Heart left ventricle (tissue), 16 donors: ENCODE measurements around the gene OBP2A. TPM values are rescaled to one million over a fixed set of nuclear protein-coding genes. Genes with fewer than 3 reads are reported as not detected.
"Not testable (repeated sequence)": the region's sequence is repeated elsewhere in the genome, so short reads cannot be mapped to it uniquely, and the experiment has no call there.

Source experiments
- ATAC-seq, 4 donors: fragments of 200-7000 bp; cut with Tn5 transposase; one replicate each; pipeline ENCODE4 v1.9.1; 2020 to 2022; ENCODE audit warnings: moderate library complexity in 4 of 4, mild to moderate bottlenecking in 3 of 4, moderate number of reproducible peaks in 1 of 4
- DNase-seq, 5 donors: peaks; one replicate each; pipeline ENCODE4 v3.0.0-alpha.2; 2020
- H3K27ac ChIP-seq, 12 donors: fragments of 200-600 bp; sonication (generic) in 4 of 12; one replicate each; pipeline versions ENCODE4 v1.5.0 to v1.8.0; 2016 to 2022; ENCODE audit warnings: mild to moderate bottlenecking in 2 of 12
- H3K27me3 ChIP-seq, 9 donors: fragments of 200-600 bp; sonication (generic) in 2 of 9; one replicate each; pipeline versions ENCODE4 v1.5.1 to v1.8.0; 2016 to 2022; ENCODE audit warnings: mild to moderate bottlenecking in 3 of 9
- H3K36me3 ChIP-seq, 9 donors: fragments of 200-600 bp; sonication (generic) in 2 of 9; one replicate each; pipeline versions ENCODE4 v1.5.0 to v1.8.0; 2018 to 2022; ENCODE audit warnings: mild to moderate bottlenecking in 2 of 9
- H3K4me1 ChIP-seq, 12 donors: fragments of 200-600 bp; sonication (generic) in 4 of 12; one replicate each; pipeline versions ENCODE4 v1.5.0 to v1.8.0; 2016 to 2022; ENCODE audit warnings: mild to moderate bottlenecking in 3 of 12
- H3K4me3 ChIP-seq, 12 donors: fragments of 200-600 bp; sonication (generic) in 4 of 12; one replicate each; pipeline versions ENCODE4 v1.5.0 to v1.8.0; 2017 to 2022; ENCODE audit warnings: mild to moderate bottlenecking in 9 of 12, moderate library complexity in 4 of 12
- H3K9me3 ChIP-seq, 12 donors: fragments of 200-600 bp; sonication (generic) in 4 of 12; one replicate each; pipeline versions ENCODE4 v1.5.0 to v1.8.0; 2016 to 2022; ENCODE audit warnings: mild to moderate bottlenecking in 1 of 12
- POLR2A ChIP-seq, 2 donors: fragments of 450-650 bp; IDR thresholded peaks; one replicate each; pipeline ENCODE4 v1.6.1; 2017; ENCODE audit warnings: antibody characterized with exemption in 2 of 2, mild to moderate bottlenecking in 2 of 2, moderate library complexity in 2 of 2
- WGBS, 4 donors: extraction: QIAGEN DNeasy Blood & Tissue Kit in 2 of 4; methylation state at CpG; one replicate each; pipeline versions ENCODE4 v1.1.5 to v1.1.7; 2013 to 2018; 5-methylcytosine and 5-hydroxymethylcytosine counted together
- intact Hi-C, 10 donors: fragments of 100-400 bp; cut with DNase I; formaldehyde crosslinking; loops; one replicate each; pipeline versions ENCODE4 v1.11.1 to v1.14.2; 2022
- long read RNA-seq, 3 donors: library from polyadenylated mRNA; unstranded; transcript quantifications; one replicate each; pipeline ENCODE4 v2.0.0, GENCODE V29; 2020 to 2021
- polyA plus RNA-seq, 2 donors: library from polyadenylated mRNA; stranded (reverse); fragments of 200-250 nt; gene quantifications; one replicate each; pipeline ENCODE4 v1.2.3, GENCODE V29; 2013
- total RNA-seq, 9 donors: library from RNA; depleted of rRNA in 2 of 9; stranded (reverse); fragments of >200 nt in 2 of 9; fragmentation: NEBNext Ultra II Directional in 3 of 9; extraction: Animal tissue kit (Norgen Biotek cat#: 25700) in 3 of 9; gene quantifications; one replicate each; pipeline versions ENCODE4 v1.1.0 to v1.2.4, GENCODE V29; 2016 to 2023
- TF ChIP-seq, protein P1 (sequence below), 12 donors: fragments of 200-600 bp; sonication (generic) in 4 of 12; IDR thresholded peaks; one replicate each; pipeline versions ENCODE4 v1.5.0 to v1.8.0; 2018 to 2022; ENCODE audit warnings: antibody characterized with exemption in 12 of 12, mild to moderate bottlenecking in 5 of 12
- donor health status: ischemic (EF 13 %, LVEDD 7.1; RV severe dilation, severe dysfunction).
- donor health status: healthy with polysubstance abuse.
- donor health status: DM: no; HTN: yes; CAD: no.
- donor health status: DM: no; HTN: no; CAD: no.
- donor health status: ischemic (EF 25% LVEDD 6.9; RV normal size, moderate dysfunction).
- donor health status: ischemic (EF 25% LVEDD 5.7; RV mildly dilated, moderate dysfunction).
- donor health status: healthy.
- donor health status: DM: yes; HTN: yes; CAD: no.
- donor health status: ischemic (EF 35%, LVEDD 5.7; RV mildly dilated, moderate dysfunction).
- donor health status: nonischemic (EF 11% LVEDD 7.7; RV severe dilation, severe dysfunction).
- donor health status: DM: yes; HTN: yes; CAD: no.
- donor health status: PGD.
- donor health status: ischemic (EF 29% LVEDD 5.4; RV normal size, mild dysfunction).
- donor health status: nonischemic (EF 23%, LVEDD 6.1; RV moderate dilation, normal function).

Gene OBP2A
- total RNA-seq (not detected), polyA plus RNA-seq (not detected)
- long read RNA-seq, donor 1 = 0 reads
- long read RNA-seq, donor 2 = 0 reads
- long read RNA-seq, donor 3 = 0 reads

DNA sequence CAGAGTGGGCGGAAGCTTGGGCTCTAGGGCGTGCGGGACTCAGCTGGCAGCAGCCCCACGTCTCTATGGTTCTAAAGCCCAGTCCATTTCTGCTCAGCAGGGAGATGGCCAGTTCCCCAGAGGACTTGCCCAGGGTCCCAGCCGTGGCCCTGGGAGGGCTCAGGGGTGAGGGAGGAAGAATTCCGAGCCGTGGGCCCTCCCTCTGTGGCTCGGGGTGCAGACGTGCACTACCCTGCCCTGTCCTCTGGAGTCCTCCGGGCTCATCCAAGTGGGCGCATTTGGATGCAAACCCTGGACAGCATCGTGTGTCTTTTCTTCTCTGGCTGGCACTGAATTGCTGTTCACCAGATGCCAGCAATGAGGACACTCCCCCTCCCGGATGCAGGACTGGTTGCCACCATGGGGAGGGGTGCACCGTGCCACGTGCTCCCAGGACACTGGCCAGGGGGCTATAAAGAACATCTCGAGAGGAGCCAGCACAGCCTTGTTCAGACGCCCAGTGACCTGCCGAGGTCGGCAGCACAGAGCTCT, at the start of gene OBP2A:
OBP2A (plus strand) TSS at position 481 of the 531 bp plus-strand sequence. CDS start 55 bp downstream, outside the sequence.
- intact Hi-C loops, H3K27ac ChIP-seq, DNase-seq, H3K4me1 ChIP-seq, H3K4me3 ChIP-seq, ATAC-seq, H3K9me3 ChIP-seq, H3K27me3 ChIP-seq, H3K36me3 ChIP-seq: not testable (repeated sequence)
- 75 to 80% (median 78%) methylated on average over 7 to 15 of the region's 19 CpGs for WGBS, 4 donors

DNA sequence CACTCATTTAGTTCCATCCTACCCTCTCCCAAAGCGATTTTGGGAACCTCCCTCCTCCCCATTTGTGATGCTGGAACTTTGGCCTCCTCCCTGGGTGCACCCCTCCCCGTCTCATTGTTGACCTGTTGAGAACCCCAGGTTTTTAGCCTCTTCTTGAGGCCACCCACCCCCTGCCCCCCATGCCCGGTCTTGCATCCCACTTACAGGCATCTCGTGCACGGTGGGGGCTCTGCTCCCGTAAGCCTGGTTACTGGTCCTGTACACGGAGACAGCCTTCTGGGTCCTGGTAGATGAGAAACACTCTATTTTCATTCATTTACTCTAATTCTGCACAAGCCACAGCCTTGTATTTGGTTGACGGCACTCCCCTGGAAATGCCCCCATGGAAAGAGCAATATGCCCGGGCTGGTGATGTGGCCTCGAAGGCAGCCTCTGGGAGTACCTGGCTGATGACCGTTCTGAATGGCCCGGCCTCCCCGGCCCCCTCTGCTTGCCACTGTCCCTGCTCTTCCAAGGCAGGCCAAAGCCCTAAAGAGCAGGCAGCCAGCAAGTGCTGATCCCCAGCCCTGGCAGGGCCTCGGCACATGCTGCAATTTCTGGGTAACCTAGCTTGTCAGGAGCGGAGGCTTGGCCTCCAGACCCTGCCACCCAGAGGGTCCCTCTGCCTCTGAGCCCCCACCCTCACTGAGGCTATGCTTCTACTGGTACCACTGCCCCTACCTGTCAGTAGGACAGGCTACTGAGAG, 47.4 kb upstream of the OBP2A start:
- no peaks in the 10 kb centered on the region for H3K9me3 ChIP-seq
- H3K36me3 ChIP-seq = peaks cover 0 to 13% (median 9%) of the 10 kb centered on the region in 9 donors
- no peaks in the 10 kb centered on the region for H3K27me3 ChIP-seq
- H3K4me3 ChIP-seq = no peak overlapping the region
- ATAC-seq (no peak), DNase-seq (peak in 1 of 5 donors; percentile 51)
- H3K4me1 ChIP-seq = peaks cover 6 to 30% (median 19%) of the 10 kb centered on the region in 12 donors
- whole genome bisulfite sequencing, 4 donors = 83 to 88% (median 85%) methylated on average over 13 to 15 of the region's 15 CpGs
- H3K27ac ChIP-seq = no peak overlapping the region
- no peak for TF ChIP-seq POLR2A (IDR thresholded peaks at IDR 0.05)
- TF ChIP-seq, protein P1, sequence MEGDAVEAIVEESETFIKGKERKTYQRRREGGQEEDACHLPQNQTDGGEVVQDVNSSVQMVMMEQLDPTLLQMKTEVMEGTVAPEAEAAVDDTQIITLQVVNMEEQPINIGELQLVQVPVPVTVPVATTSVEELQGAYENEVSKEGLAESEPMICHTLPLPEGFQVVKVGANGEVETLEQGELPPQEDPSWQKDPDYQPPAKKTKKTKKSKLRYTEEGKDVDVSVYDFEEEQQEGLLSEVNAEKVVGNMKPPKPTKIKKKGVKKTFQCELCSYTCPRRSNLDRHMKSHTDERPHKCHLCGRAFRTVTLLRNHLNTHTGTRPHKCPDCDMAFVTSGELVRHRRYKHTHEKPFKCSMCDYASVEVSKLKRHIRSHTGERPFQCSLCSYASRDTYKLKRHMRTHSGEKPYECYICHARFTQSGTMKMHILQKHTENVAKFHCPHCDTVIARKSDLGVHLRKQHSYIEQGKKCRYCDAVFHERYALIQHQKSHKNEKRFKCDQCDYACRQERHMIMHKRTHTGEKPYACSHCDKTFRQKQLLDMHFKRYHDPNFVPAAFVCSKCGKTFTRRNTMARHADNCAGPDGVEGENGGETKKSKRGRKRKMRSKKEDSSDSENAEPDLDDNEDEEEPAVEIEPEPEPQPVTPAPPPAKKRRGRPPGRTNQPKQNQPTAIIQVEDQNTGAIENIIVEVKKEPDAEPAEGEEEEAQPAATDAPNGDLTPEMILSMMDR (IDR thresholded peaks at IDR 0.05) = no peak
- intact Hi-C loops = no loop called here

GRCh38 chr9:135499326-135500070, 46.4 kb upstream of the OBP2A start:
- H3K27ac ChIP-seq = peak overlapping the region in 11 of 12 donors; percentile 70 to 91 (median 84)
- 1% methylated on average over 10 to 58 of the region's 58 CpGs for WGBS, 4 donors
- no peaks in the 10 kb centered on the region for H3K27me3 ChIP-seq
- H3K9me3 ChIP-seq = no peaks in the 10 kb centered on the region
- DNase-seq = peak; percentile 96 to 98 (median 97)
- intact Hi-C loops = no loop called here
- peak; percentile 74 to 90 (median 83) for ATAC-seq
- H3K36me3 ChIP-seq = peaks cover 0 to 22% (median 18%) of the 10 kb centered on the region in 9 donors
- H3K4me3 ChIP-seq = peak overlapping the region; percentile 67 to 98 (median 92)
- TF ChIP-seq, protein P1 (IDR thresholded peaks at IDR 0.05) = no peak
- TF ChIP-seq POLR2A (IDR thresholded peaks at IDR 0.05) = no peak
- peaks cover 6 to 30% (median 20%) of the 10 kb centered on the region in 12 donors for H3K4me1 ChIP-seq

DNA sequence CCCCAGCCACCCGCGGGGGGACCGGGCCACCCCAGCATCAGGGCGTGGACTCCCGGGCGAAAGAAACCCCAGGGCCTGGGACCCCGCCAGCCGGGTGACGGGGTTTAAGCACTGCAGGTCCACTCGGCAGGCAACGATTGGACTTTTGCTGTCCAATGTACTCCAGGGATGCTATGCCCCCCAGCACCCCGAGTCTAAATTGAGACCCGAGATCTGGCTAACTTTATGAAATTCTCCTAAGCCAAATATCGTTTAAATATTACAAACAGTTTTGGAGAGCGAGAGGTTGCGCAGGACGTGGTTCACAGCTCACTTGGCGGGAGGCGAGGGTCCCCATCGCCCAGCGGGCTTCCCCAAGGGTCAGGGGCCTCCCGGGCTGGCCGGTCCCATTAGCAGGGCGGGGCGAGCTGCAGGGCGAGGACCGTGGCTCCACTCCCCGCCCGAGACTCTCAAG, 45.8 kb upstream of the OBP2A start:
- H3K27ac ChIP-seq = peak overlapping the region in 11 of 12 donors; percentile 70 to 91 (median 84)
- DNase-seq = no peak
- peak in 1 of 4 donors; percentile 16 for ATAC-seq
- H3K9me3 ChIP-seq = no peaks in the 10 kb centered on the region
- peak overlapping the region; percentile 67 to 98 (median 92) for H3K4me3 ChIP-seq
- intact Hi-C loops = no loop called here
- WGBS, 4 donors = 0 to 1% (median 1%) methylated on average over 16 to 29 of the region's 29 CpGs
- peaks cover 6 to 33% (median 20%) of the 10 kb centered on the region in 12 donors for H3K4me1 ChIP-seq
- H3K36me3 ChIP-seq = peaks cover 0 to 28% (median 24%) of the 10 kb centered on the region in 9 donors
- TF ChIP-seq, protein P1 (IDR thresholded peaks at IDR 0.05) = no peak
- no peak for TF ChIP-seq POLR2A (IDR thresholded peaks at IDR 0.05)
- no peaks in the 10 kb centered on the region for H3K27me3 ChIP-seq
